Stomach (tissue), 4 donors: ENCODE data around the gene MYH11.

Experiments
- EP300 ChIP-seq: sonication (generic); formaldehyde crosslinking; IDR thresholded peaks from one replicate; pipeline ENCODE4 v1.6.1; 2017; ENCODE audit warnings: antibody characterized with exemption
- POLR2A ChIP-seq, 4 donors: fragments of 450-650 bp; IDR thresholded peaks; one replicate each; pipeline ENCODE4 v1.6.1; 2016; ENCODE audit warnings: antibody characterized with exemption in 4 of 4, control low read depth in 2 of 4, mild to moderate bottlenecking in 1 of 4, moderate library complexity in 1 of 4
- POLR2AphosphoS5 ChIP-seq, 3 donors: sonication (generic); formaldehyde crosslinking; IDR thresholded peaks; one replicate each; pipeline ENCODE4 v1.6.1; 2016; ENCODE audit warnings: antibody characterized with exemption in 3 of 3
- TF ChIP-seq, protein P1 (sequence below), 7 experiments: fragments of 450-650 bp in 4 of 7; fragments of 200-600 bp in 3 of 7; sonication (generic) in 3 of 7; IDR thresholded peaks; one replicate each; pipeline ENCODE4 v1.5.1; 2016 to 2019; ENCODE audit warnings: antibody characterized with exemption in 7 of 7, control low read depth in 2 of 7, mild to moderate bottlenecking in 1 of 7

DNA sequence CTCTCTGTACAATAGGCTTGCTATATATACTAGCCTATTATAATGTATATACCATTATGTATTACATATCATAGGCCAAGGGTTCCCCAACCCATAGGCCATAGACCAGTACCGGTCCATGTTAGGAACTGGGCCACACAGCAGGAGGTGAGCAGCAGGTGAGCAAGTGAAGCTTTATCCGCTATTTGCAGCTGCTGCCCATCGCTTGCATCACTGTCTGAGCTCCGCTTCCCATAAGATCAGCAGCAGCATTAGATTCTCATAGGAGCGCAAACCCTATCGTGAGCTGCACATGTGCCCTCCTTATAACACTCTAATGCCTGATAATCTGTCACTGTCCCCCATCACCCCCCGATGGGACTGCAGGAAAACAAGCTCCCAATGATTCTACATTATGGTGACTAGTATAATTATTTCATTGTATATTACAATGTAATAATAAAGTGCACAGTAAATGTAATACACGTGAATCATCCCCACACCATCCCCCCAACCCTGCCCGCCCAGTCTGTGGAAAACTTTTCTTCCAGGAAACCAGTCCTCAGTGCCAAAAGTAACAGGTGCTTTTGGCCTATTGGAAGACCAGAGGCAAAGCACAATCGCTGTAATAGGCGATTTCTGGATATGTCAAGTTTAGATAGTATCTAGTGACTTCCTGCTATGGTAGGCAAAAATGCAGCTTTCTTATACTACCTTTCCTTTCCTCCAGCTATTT is 84.1 kb downstream of the MYH11 start:
- TF ChIP-seq, protein P1, sequence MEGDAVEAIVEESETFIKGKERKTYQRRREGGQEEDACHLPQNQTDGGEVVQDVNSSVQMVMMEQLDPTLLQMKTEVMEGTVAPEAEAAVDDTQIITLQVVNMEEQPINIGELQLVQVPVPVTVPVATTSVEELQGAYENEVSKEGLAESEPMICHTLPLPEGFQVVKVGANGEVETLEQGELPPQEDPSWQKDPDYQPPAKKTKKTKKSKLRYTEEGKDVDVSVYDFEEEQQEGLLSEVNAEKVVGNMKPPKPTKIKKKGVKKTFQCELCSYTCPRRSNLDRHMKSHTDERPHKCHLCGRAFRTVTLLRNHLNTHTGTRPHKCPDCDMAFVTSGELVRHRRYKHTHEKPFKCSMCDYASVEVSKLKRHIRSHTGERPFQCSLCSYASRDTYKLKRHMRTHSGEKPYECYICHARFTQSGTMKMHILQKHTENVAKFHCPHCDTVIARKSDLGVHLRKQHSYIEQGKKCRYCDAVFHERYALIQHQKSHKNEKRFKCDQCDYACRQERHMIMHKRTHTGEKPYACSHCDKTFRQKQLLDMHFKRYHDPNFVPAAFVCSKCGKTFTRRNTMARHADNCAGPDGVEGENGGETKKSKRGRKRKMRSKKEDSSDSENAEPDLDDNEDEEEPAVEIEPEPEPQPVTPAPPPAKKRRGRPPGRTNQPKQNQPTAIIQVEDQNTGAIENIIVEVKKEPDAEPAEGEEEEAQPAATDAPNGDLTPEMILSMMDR (IDR thresholded peaks at IDR 0.05), result no peak
- TF ChIP-seq POLR2A (IDR thresholded peaks at IDR 0.05), result no peak
- no peak for TF ChIP-seq EP300
- no peak for TF ChIP-seq POLR2AphosphoS5 (IDR thresholded peaks at IDR 0.05)
